MM.1S (cell line): Measurements from ENCODE around the gene VPS4A.
"Not testable (repeated sequence)": the region's sequence is repeated elsewhere in the genome, so short reads cannot be mapped to it uniquely, and the experiment has no call there.

Experiments used
- DNase-seq: peaks from one replicate; pipeline ENCODE4 v3.0.0-alpha.2; 2015
- H2AFZ ChIP-seq: fragments of 300-600 bp; sonication (generic); 2 replicates; pipeline ENCODE4 v1.6.0; 2016; ENCODE audit warnings: antibody characterized with exemption, low read length
- H3F3A ChIP-seq: fragments of 300-600 bp; sonication (generic); 2 replicates; pipeline ENCODE4 v1.6.1; 2016; ENCODE audit warnings: mild to moderate bottlenecking, antibody characterized with exemption, low read length, moderate library complexity, mixed read lengths; ENCODE audit not compliant: insufficient read depth
- H3K27ac ChIP-seq: fragments of 300-600 bp; sonication (generic); 2 replicates; pipeline ENCODE4 v1.5.1; 2016; ENCODE audit warnings: mild to moderate bottlenecking, low read length
- H3K27me3 ChIP-seq: fragments of 300-600 bp; sonication (generic); replicated peaks from 2 replicates; pipeline ENCODE4 v1.6.0; 2016; ENCODE audit warnings: low read length; ENCODE audit not compliant: insufficient read depth
- H3K36me3 ChIP-seq: fragments of 300-600 bp; sonication (generic); replicated peaks from 2 replicates; pipeline ENCODE4 v1.6.1; 2016; ENCODE audit warnings: mild to moderate bottlenecking, low read length, mixed read lengths; ENCODE audit not compliant: insufficient read depth
- H3K4me1 ChIP-seq: fragments of 300-600 bp; sonication (generic); 2 replicates; pipeline ENCODE4 v1.6.1; 2016; ENCODE audit warnings: low read length, mixed read lengths
- H3K4me2 ChIP-seq: fragments of 300-600 bp; sonication (generic); 2 replicates; pipeline ENCODE4 v1.6.0; 2016; ENCODE audit warnings: low read depth, low read length
- H3K4me3 ChIP-seq: fragments of 300-600 bp; sonication (generic); 2 replicates; pipeline ENCODE4 v1.5.1; 2016; ENCODE audit warnings: low read length, mixed read lengths
- H3K79me2 ChIP-seq: fragments of 300-600 bp; sonication (generic); 2 replicates; pipeline ENCODE4 v1.6.1; 2016; ENCODE audit warnings: mixed run types, low read length, mixed read lengths
- H3K9ac ChIP-seq: fragments of 300-600 bp; sonication (generic); 2 replicates; pipeline ENCODE4 v1.6.1; 2016; ENCODE audit warnings: low read length, mixed read lengths
- H3K9me2 ChIP-seq: fragments of 300-600 bp; sonication (generic); replicated peaks from 2 replicates; pipeline ENCODE4 v1.6.1; 2016; ENCODE audit warnings: mild to moderate bottlenecking, low read length, mixed read lengths; ENCODE audit not compliant: insufficient read depth
- H3K9me3 ChIP-seq: fragments of 300-600 bp; sonication (generic); replicated peaks from 2 replicates; pipeline ENCODE4 v1.6.1; 2016; ENCODE audit warnings: mild to moderate bottlenecking, low read length, mixed read lengths; ENCODE audit not compliant: insufficient read depth
- H4K20me1 ChIP-seq: fragments of 300-600 bp; sonication (generic); 2 replicates; pipeline ENCODE4 v1.6.1; 2016; ENCODE audit warnings: mild to moderate bottlenecking, low read length, moderate library complexity, mixed read lengths; ENCODE audit not compliant: insufficient read depth
- CTCF ChIP-seq: fragments of 300-600 bp; sonication (generic); IDR thresholded peaks from 2 replicates; pipeline ENCODE4 v1.5.1; 2016; ENCODE audit warnings: antibody characterized with exemption, low read length, mixed read lengths
- EZH2 ChIP-seq: fragments of 300-600 bp; sonication (generic); optimal IDR thresholded peaks from 2 replicates; pipeline ENCODE3; 2017; ENCODE audit warnings: low read depth, mild to moderate bottlenecking, antibody characterized with exemption, low read length, mixed read lengths
- EZH2phosphoT487 ChIP-seq: fragments of 300-600 bp; sonication (generic); IDR thresholded peaks from 2 replicates; pipeline ENCODE4 v1.6.1; 2018; ENCODE audit warnings: antibody characterized with exemption, low read length

VPS4A gene

GRCh38 chr16:69283851-69284250, 27.3 kb upstream of the VPS4A start:
- Histone ChIP-seq H2AFZ (no peak overlapping the region), H3F3A (no peaks in the 10 kb centered on the region; the same call in 1 of the 2 replicates), H3K79me2 (no peaks in the 10 kb centered on the region), H3K9me2 (no peaks in the 10 kb centered on the region), H3K9me3 (no peaks in the 10 kb centered on the region), H3K4me3 (no peak overlapping the region), H4K20me1 (no peaks in the 10 kb centered on the region), H3K36me3 (no peaks in the 10 kb centered on the region), H3K4me2 (no peak overlapping the region), H3K4me1 (no peaks in the 10 kb centered on the region), H3K27me3 (no peaks in the 10 kb centered on the region), H3K27ac (no peak overlapping the region), H3K9ac (no peak overlapping the region)
- TF ChIP-seq EZH2phosphoT487 (no peak), CTCF (no peak)
- DNase-seq: no peak

- Histone ChIP-seq H3K4me2 (no peak overlapping the region), H3K4me3 (no peak overlapping the region), H2AFZ (no peak overlapping the region), H3K9ac (no peak overlapping the region), H3K36me3 (no peaks in the 10 kb centered on the region), H3K27ac (no peak overlapping the region), H3K79me2 (no peaks in the 10 kb centered on the region), H3K9me2 (no peaks in the 10 kb centered on the region), H3K9me3 (no peaks in the 10 kb centered on the region), H4K20me1 (no peaks in the 10 kb centered on the region), H3K4me1 (no peaks in the 10 kb centered on the region), H3F3A (no peaks in the 10 kb centered on the region; the same call in 1 of the 2 replicates), H3K27me3 (no peaks in the 10 kb centered on the region)
- no peak for DNase-seq
- TF ChIP-seq EZH2: no peak
- TF ChIP-seq CTCF: no peak
- no peak for TF ChIP-seq EZH2phosphoT487
Observed at GRCh38 chr16:69285240-69285639, 25.9 kb upstream of the VPS4A start.

GRCh38 chr16:69286941-69287713, 24.0 kb upstream of the VPS4A start:
- H3K27me3 ChIP-seq: no peaks in the 10 kb centered on the region
- peak; percentile 73 for DNase-seq
- H3K4me1 ChIP-seq: no peaks in the 10 kb centered on the region
- TF ChIP-seq CTCF (peak; percentile 33), EZH2phosphoT487 (no peak)
- H3K9me2 ChIP-seq: no peaks in the 10 kb centered on the region
- H2AFZ ChIP-seq: no peak overlapping the region
- H3F3A ChIP-seq: no peaks in the 10 kb centered on the region; the same call in 1 of the 2 replicates
- no peaks in the 10 kb centered on the region for H3K36me3 ChIP-seq
- no peaks in the 10 kb centered on the region for H4K20me1 ChIP-seq
- H3K79me2 ChIP-seq: no peaks in the 10 kb centered on the region
- no peak overlapping the region for H3K4me2 ChIP-seq
- H3K9me3 ChIP-seq: no peaks in the 10 kb centered on the region
- no peak overlapping the region for H3K27ac ChIP-seq
- H3K4me3 ChIP-seq: no peak overlapping the region
- H3K9ac ChIP-seq: no peak overlapping the region

GRCh38 chr16:69291657-69292056, 19.5 kb upstream of the VPS4A start:
- not testable (repeated sequence) for H3K9me2 ChIP-seq, H3K79me2 ChIP-seq

More at GRCh38 chr16:69291657-69292056, 19.5 kb upstream of the VPS4A start:
- H3K36me3 ChIP-seq, H3K27ac ChIP-seq, H3K4me3 ChIP-seq, H3K4me1 ChIP-seq, H3K4me2 ChIP-seq, H4K20me1 ChIP-seq, DNase-seq, H3K9ac ChIP-seq, H3K9me3 ChIP-seq, H3K27me3 ChIP-seq, H3F3A ChIP-seq, H2AFZ ChIP-seq: not testable (repeated sequence)
